Measurements from ENCODE around the gene MME. TPM values are rescaled to one million over a fixed set of nuclear protein-coding genes. Genes with fewer than 3 reads are reported as not detected.
"Not testable (repeated sequence)": the region's sequence is repeated elsewhere in the genome, so short reads cannot be mapped to it uniquely, and the experiment has no call there.

MME gene
- total RNA-seq, 1 donor from 2014 or later, result 85.4 TPM

DNA sequence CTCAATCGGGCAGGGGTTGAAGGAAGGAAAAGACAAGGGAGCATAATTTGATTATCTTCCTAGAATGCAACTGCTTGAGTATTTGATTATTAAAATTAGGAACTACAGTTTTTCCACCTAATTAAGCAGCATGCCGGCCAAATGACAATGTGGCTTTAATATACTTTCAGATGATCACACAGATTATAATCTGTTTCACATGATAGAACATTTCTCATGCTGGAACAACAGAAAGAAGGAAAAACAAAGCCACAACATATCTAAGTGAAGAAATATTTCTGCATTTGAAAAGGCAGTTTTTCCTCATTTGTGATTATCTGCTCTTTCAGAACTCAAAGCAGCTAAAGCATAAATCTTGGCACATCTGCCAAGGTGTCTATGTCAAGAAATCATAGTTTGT, 130.6 kb downstream of the MME start:
- intact Hi-C loops (cut with DNase I), result no loop called here
- no peaks in the 10 kb centered on the region for H3K4me1 ChIP-seq
- H3K27ac ChIP-seq, result no peak overlapping the region
- TF ChIP-seq CTCF (IDR thresholded peaks at IDR 0.05), result no peak
- DNase-seq, result no peak
- H3K36me3 ChIP-seq, result no peaks in the 10 kb centered on the region
- ATAC-seq, result no peak
- H3K4me3 ChIP-seq, result no peak overlapping the region
- H3K27me3 ChIP-seq (ENCODE audit: low read depth), result no peaks in the 10 kb centered on the region
- H3K9me3 ChIP-seq, result no peaks in the 10 kb centered on the region

GRCh38 chr3:155211266-155211665, 131.1 kb downstream of the MME start:
- no peak for TF ChIP-seq CTCF (IDR thresholded peaks at IDR 0.05)
- H3K27ac ChIP-seq, result no peak overlapping the region
- H3K36me3 ChIP-seq, result no peaks in the 10 kb centered on the region
- no peaks in the 10 kb centered on the region for H3K9me3 ChIP-seq
- ATAC-seq (no peak), DNase-seq (no peak)
- no peak overlapping the region for H3K4me3 ChIP-seq
- intact Hi-C loops (cut with DNase I), result no loop called here
- H3K27me3 ChIP-seq (ENCODE audit: low read depth), result no peaks in the 10 kb centered on the region
- H3K4me1 ChIP-seq, result no peaks in the 10 kb centered on the region

GRCh38 chr3:155211940-155212339, 131.8 kb downstream of the MME start:
- DNase-seq (no peak), ATAC-seq (no peak)
- TF ChIP-seq CTCF (IDR thresholded peaks at IDR 0.05), result no peak
- Histone ChIP-seq H3K4me1 (no peaks in the 10 kb centered on the region), H3K36me3 (no peaks in the 10 kb centered on the region), H3K27ac (no peak overlapping the region), H3K9me3 (no peaks in the 10 kb centered on the region), H3K4me3 (no peak overlapping the region), H3K27me3 (ENCODE audit: low read depth) (no peaks in the 10 kb centered on the region)
- intact Hi-C loops (cut with DNase I), result no loop called here

DNA sequence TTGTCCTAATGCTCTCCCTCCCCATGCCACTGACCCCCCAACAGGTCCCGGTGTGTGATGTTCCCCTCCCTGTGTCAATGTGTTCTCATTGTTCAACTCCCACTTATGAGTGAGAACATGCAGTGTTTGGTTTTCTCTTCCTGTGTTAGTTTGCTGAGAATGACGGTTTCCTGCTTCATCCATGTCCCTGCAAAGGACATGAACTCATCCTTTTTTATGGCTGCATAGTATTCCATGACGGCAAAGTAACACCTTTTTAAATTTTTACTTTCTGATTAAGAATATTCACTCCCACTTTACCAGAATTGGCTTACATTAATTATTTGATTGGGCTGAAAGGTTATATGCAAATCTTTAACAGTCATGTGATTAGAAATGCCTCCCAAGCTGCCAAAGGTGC, 135.9 kb downstream of the MME start:
- intact Hi-C loops (cut with DNase I); H3K36me3 ChIP-seq; H3K4me1 ChIP-seq; ATAC-seq; H3K27ac ChIP-seq; H3K27me3 ChIP-seq (ENCODE audit: low read depth); H3K4me3 ChIP-seq; H3K9me3 ChIP-seq; DNase-seq: not testable (repeated sequence)

DNA sequence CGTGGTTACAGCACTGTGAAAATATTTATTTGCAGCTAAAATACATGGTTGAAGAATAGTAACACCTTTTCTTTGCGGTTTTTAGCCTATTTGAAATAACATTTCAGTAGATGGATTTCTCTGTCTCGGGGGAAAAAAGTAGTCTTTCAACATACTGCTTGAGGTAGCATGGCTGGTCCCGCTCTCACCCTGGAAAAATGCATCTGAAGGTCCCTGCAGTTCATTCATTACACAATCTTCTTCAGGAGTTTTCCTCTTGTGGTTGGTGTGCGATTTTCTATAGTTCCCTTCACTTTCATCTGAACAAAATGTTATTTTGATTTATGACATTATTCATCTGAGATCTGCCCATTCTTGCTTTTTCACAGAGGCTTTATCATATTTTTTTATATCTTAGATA, 137.5 kb downstream of the MME start:
- intact Hi-C loops (cut with DNase I), result no loop called here
- no peak overlapping the region for H3K27ac ChIP-seq
- H3K4me1 ChIP-seq, result no peaks in the 10 kb centered on the region
- no peaks in the 10 kb centered on the region for H3K9me3 ChIP-seq
- H3K27me3 ChIP-seq (ENCODE audit: low read depth), result no peaks in the 10 kb centered on the region
- H3K4me3 ChIP-seq, result no peak overlapping the region
- no peak for ATAC-seq
- no peak for TF ChIP-seq CTCF (IDR thresholded peaks at IDR 0.05)
- no peak for DNase-seq
- no peaks in the 10 kb centered on the region for H3K36me3 ChIP-seq

DNA sequence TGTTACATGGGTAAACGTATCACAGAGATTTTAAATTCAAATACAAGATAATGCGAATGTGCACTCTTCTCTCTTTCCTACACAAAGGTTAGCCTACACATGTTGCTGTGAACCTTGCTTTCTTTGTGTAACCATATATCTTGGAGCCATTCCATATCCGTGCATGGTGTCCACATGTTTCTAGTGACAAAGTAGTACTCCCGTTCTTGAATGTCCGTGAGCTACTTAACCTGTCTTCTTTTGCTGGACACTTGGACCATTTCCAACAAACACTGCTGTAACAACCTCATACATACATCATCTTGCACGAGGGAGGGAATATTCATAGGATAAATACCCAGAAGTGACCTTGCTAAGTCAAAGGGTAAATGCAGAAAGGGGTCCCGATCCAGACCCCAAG, 138.3 kb downstream of the MME start:
- no peak overlapping the region for H3K4me3 ChIP-seq
- H3K9me3 ChIP-seq, result no peaks in the 10 kb centered on the region
- intact Hi-C loops (cut with DNase I), result no loop called here
- H3K27me3 ChIP-seq (ENCODE audit: low read depth), result no peaks in the 10 kb centered on the region
- no peak for ATAC-seq
- no peaks in the 10 kb centered on the region for H3K36me3 ChIP-seq
- TF ChIP-seq CTCF (IDR thresholded peaks at IDR 0.05), result no peak
- no peak for DNase-seq
- no peak overlapping the region for H3K27ac ChIP-seq
- no peaks in the 10 kb centered on the region for H3K4me1 ChIP-seq

All from lower lobe of right lung (tissue), 2 donors.